GM19372 (cell line): ENCODE data around the gene TMEM117.
"Not testable (repeated sequence)": the region's sequence is repeated elsewhere in the genome, so short reads cannot be mapped to it uniquely, and the experiment has no call there.

Experiments
- ATAC-seq: cut with Tn5 transposase; IDR thresholded peaks from one replicate; pipeline ENCODE4 v1.9.1; 2021; ENCODE audit warnings: mild to moderate bottlenecking, low read depth, moderate library complexity; ENCODE audit not compliant: unreplicated experiment

The TMEM117 gene

DNA sequence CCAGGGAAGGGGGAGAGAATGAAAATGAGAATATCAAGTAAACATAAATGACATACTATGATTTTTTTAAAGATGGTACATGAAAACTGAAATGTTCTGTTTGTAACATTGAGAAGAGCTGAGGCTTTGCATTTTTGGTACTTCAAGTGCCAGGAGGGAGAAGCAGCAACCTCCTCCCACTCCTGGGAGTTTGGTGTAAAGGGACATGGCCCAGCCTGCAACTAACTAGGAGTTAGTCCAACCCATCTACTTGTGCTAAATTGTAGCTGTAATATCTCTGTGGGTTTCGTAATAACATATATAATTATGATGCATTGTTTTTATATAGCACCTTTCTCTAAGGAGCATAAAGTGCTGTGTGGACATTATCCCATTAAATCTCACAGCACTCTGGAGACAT, 522.8 kb downstream of the TMEM117 start:
- ATAC-seq = no peak

DNA sequence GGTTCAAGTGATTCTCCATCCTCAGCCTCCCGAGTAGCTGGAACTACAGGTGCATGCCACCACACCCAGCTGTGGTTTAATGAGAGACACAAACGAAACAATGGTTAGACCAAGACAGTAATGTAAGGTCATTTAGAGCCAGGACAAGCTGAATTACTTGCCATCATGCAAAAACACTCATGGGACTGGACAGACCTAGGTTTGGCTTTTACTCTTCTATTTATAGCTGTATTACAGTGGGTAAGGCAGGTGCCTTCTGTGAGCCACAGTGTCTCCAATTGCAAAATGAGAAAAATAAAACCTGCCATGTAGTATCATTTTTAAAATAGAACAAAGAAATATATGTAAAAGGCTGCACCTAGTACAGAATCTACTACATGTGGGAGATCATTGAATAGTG, 527.1 kb downstream of the TMEM117 start:
- ATAC-seq = no peak

DNA sequence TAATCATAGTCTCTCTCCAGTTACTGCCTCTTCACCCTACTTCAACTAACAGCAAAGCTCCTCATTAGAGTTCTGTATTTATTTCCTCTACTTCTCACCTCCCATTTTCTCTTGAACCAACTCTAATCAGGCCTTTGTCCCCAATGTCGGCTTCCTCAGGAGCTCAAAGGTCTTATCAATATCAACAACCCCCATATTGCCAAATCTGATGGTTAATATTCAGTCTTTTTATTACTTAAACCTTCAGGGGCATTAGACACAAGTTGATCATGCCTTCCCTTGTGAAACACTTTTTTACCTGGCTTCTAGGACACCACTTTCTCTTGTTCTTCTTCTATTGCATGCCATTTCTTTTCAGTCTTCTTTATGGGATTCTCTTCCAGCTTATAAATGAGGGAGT, 531.3 kb downstream of the TMEM117 start:
- no peak for ATAC-seq

DNA sequence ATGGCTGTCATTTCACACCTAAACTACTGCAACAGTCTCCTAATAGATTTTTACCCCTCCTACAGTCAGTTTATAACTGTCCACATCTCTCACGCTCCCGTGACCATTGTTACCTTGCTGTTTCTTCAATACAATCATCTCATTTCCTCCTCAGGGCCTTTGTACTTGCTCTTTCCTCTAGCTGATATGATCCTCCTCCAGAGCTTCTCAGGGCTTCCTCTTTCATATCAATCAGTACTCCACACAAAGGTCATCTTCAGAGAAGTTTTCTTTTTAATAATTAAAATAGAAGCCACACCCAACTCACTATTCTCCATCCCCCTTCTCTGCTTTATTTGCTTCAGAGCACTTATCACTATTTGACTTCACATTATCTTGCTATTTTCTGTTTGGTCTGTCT, 532.0 kb downstream of the TMEM117 start:
- ATAC-seq = no peak

DNA sequence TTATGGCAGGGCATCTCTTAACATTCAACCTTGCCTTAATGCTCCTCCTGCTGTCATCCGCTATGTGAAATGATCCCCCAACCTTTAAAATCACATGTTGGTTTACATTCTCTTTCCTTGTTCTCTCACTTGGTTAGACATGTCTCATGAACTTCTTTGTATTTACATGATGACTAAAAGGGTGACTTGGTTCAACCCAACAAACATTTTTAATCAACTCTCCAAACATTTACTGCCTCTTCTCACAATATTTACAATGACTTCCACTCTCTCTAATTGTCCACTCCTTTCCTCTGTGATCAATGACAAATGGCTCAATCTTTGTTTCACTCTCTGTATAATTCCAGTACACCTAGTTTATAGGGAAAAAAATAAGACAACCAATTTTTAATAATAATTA, 534.1 kb downstream of the TMEM117 start:
- no peak for ATAC-seq

GRCh38 chr12:44370982-44371381, 535.1 kb downstream of the TMEM117 start:
- ATAC-seq = no peak

DNA sequence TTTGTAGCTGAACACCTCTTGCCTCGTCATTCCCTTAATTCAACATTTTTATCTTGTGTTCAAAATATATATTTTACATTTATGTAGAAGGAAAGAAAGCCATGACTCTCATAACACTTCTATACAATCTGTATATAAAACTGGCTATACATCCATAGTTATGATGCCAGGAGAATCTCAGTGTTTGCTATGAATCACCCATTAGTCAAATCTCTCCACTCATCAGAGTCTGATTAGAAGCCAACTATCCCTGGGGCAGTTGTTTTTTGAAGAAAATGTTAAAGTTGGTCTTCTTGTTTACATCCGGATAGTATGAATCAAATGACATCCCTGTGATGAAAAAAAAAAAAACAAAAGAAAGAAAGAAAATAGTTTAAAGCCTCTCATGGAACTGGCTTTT, 536.4 kb downstream of the TMEM117 start:
- no peak for ATAC-seq

GRCh38 chr12:44375694-44376093, 539.8 kb downstream of the TMEM117 start:
- ATAC-seq = no peak

- ATAC-seq = no peak
Observed at GRCh38 chr12:44377443-44378187, 541.7 kb downstream of the TMEM117 start.

DNA sequence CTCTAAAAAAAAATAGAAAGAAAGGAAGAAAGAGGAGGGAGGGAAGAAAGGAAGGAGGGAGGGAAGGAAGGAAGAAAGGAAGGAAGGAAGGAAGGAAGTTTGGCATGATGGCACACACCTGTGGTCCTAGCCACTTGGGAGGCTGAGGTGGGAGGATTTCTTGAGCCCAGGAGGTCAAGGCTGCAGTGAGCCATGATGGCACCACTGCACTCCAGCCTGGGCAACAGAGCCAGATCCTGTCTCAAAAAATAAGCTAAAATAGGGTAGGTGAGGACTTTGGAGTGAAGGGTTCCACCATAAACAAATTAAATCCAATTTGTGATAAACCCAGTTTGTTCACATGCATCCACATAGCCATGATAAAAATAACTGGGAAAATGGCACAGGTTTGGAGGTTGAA, 543.2 kb downstream of the TMEM117 start:
- ATAC-seq = not testable (repeated sequence)

GRCh38 chr12:44379831-44380230, 544.0 kb downstream of the TMEM117 start:
- ATAC-seq = no peak

DNA sequence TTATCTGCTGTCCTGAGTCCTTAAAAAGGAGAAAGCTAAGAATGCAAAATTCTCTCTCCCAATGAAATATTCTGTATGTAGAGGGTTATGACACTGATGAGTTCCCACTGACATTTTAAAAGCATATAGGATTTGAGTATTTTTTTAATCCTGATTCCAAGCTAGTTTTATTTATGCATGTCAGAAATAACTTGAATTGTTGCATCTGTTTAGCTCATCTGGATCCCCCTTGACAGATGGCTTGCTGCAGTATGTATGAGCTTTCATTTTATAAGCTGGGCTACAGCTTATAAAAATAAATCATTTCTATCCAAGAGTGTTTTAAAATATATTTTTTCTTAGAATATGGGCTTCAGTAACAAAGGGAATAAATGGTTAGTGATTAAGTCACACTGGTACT, 545.0 kb downstream of the TMEM117 start:
- no peak for ATAC-seq

DNA sequence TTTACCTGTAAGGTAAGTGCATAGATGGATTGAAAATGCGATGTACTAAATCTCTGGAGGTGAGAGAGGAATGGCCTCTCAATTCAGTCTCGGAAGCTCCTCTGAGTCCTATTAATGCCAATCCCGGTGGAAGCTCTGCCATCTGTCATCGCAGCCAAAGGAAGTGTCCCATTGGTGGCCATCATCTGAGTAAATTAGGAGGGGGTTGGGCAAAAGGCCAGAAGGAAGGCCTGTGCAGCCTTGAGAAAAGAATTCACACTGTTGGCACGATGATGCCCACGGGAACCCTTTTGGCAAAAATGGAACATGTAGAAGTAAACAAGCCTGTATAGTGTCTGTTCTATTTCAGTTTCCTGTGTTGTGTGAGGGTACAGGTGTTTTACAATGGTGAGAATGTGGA, 545.5 kb downstream of the TMEM117 start:
- ATAC-seq = no peak

DNA sequence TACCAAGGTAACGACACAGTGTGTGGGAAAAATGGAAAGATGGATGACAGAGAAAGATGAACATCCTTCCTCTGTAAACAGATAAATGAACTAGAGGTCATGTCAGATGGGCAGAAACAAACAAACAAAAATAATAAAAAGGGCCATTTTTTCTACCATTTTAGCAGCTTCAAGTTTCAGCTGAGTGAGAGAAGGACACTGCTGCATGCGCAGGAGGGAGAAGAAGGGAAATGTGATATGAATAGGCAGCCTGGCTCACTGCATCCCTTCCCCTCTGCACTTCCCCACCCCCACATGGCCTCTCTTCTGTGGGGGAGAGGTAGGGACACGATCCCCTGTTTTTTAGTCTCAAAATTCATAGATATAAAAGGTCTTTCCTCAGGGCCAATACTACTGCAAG, 548.3 kb downstream of the TMEM117 start:
- ATAC-seq = no peak

- ATAC-seq = no peak
Observed at GRCh38 chr12:44385964-44386363, 550.1 kb downstream of the TMEM117 start.

DNA sequence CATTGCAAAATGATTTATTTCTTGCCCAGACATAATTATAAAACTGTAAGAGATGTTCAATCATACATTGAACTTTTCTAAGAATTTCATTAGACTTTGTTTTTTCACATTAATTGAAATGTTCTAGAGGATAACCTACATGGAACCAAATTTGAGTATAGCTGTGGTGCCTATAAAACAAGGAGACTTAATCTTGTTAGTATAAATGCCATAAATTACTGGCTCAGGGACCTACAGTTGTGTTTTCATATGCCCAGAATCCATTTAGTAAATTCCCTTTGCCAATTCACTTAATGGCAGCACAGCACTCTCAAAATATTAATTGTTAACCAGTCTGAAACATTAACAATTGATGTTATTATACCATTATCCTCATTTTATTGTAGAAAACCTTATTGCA, 551.7 kb downstream of the TMEM117 start:
- no peak for ATAC-seq

DNA sequence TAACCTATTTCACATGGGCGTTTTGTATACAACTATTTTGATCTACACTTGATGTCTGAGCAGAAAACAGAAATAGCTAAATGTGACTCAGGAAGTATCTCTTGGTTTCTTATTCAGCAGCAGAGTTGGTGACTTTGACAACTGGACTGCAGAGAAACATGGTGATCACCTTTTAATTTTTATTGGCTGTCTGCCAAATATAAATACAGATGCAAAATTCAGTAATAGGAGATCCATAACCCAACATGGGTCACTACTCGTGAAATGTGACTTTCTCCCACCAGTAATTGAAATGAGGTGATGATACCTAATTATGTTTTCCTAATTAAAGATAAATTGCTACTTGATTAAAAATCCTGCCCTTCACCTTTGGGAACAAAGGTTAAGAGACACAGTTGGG, 553.2 kb downstream of the TMEM117 start:
- no peak for ATAC-seq

DNA sequence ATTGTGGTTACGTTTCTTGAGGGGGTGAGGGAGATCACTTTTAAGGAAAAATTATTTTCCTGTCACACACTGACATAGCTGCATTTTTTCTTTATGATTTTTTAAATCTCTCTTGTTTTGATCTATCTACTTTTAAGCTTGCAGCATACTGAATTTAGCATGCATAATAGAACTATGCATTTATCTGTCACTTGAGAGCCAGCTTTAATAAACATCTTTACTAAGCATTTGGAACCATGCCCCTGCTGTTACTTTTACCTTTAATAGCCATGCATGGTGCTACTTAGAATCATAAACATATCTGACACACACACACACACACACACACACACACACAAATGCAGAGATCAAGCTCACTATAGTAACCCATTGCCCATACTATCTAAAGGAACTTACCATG, 554.0 kb downstream of the TMEM117 start:
- ATAC-seq = no peak

DNA sequence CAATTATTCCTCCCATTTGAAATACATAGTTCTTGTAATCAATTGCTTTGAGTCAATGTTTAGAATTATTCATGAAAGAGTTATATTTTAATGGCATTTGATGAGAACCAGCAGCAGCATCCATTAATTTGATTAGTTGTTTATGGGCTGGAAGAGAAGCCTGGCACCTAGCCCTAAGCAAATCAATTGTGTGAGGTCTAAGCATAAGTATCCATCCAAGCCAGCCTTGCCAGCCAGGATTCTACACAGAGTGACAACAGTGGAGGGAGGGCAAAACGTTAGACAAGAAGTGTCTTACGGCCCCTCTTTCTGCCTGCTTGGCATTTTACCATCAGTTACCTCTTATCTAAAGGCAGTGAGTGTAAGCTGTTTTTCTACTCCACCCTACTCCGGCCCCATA, 561.8 kb downstream of the TMEM117 start:
- ATAC-seq = no peak

DNA sequence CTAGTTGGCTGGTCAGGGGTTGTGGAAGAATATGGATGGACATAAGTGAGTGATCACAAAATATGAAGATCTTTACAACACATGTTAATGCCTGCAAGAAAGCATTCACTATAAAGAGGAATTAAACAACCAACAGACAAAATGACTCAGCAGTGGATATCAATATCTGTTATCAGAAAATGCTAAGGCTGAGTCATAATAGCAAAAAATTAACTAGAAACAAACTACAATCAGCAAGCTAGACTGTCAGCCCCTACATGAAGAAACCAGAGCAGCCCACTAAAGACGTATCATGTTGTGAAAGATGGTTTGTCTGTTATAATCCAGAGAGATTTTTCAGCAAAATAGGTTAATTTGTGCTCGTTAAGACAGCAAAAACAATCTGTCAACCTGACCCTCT, 567.3 kb downstream of the TMEM117 start:
- no peak for ATAC-seq

DNA sequence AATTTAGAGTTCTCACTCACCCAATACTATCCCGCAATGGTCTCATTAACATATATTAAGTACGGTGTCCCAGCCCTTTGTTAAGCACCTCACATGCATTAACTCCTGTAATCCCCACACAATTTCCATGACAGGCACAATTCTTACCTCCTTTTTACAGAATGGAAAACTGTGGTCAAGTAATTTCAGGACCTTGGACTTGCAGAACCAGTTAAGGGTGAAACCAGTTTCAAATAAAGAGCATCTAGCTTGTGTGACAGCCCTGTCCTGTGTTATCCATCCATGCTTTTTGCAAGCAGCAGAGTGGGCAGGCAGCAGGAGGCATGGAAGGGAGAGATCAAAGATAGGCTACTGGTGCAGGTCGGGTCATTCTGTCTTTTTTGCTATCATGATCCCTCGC, 569.4 kb downstream of the TMEM117 start:
- no peak for ATAC-seq

- no peak for ATAC-seq
Observed at GRCh38 chr12:44422559-44422958, 586.7 kb downstream of the TMEM117 start.

DNA sequence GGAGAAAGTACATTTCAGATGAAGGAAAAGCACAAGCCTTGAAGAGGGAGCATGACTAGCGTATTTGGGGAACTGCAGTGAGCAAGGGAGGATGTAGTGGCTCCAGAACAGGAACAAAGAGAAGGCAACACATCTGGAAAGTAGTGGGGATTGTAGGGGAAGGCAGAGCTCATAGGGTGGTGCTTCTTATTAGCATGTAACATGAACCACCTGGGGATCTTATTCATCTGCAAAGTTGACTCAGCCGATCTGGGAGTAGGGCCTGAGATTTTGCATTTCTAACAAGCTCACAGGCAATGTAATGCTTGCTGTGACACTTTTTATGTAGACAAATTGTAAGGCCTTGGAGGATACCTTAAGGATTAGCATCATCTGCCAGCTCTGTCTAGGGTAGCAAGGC, 592.9 kb downstream of the TMEM117 start:
- ATAC-seq = no peak
